A549 (cell line): ENCODE data around the gene CPNE4. TPM values are rescaled to one million over a fixed set of nuclear protein-coding genes. Genes with fewer than 3 reads are reported as not detected.

Experiments used
- ATAC-seq, 2 experiments: fragments of 200-7000 bp in 1 of 2; fragments of >200 bp in 1 of 2; cut with Nextera tagmentation in 1 of 2; cut with Tn5 transposase in 1 of 2; 3 replicates each; pipeline versions ENCODE4 v1.8.0 to v1.9.1; 2018 to 2020; ENCODE audit warnings: mild to moderate bottlenecking in 1 of 2, moderate library complexity in 1 of 2
- CTCF ChIA-PET: fragments of 300-600 bp; sonication (Branson Sonifier 250); formaldehyde crosslinking; extraction: SDS; loops from one replicate; lab custom pipeline; 2021; ENCODE audit warnings: antibody characterized with exemption, inconsistent platforms; lab: Yijun Ruan, JAX
- POLR2A ChIA-PET: fragments of 350-600 bp; formaldehyde crosslinking; extraction: SDS; loops from one replicate; lab custom pipeline; 2021; ENCODE audit warnings: antibody characterized with exemption, inconsistent platforms; lab: Yijun Ruan, JAX
- DNase-seq, 2 experiments: peaks; one replicate each; pipeline versions ENCODE4 v3.0.0 to v3.0.0-alpha.2; 2011 to 2016; ENCODE audit warnings: low read depth in 1 of 2, low spot score in 1 of 2
- FAIRE-seq: peaks from 2 replicates; lab custom pipeline; 2011; peaks lifted over from hg19 to GRCh38; lab: Jason Lieb, UNC
- H3K27ac ChIP-seq, 2 experiments: fragments of >200 bp; sonication (Bioruptor Twin); formaldehyde crosslinking; 3 replicates each; pipeline ENCODE4 v1.5.1; 2016 to 2017
- H3K4me1 ChIP-seq: fragments of >200 bp; sonication (Bioruptor Twin); formaldehyde crosslinking; 3 replicates; pipeline ENCODE4 v1.6.1; 2016
- H3K4me2 ChIP-seq: fragments of >200 bp; sonication (Bioruptor Twin); formaldehyde crosslinking; 3 replicates; pipeline ENCODE4 v1.6.1; 2016
- H3K4me3 ChIP-seq: fragments of >200 bp; sonication (Bioruptor Twin); formaldehyde crosslinking; 3 replicates; pipeline ENCODE4 v1.5.1; 2016
- H3K9me3 ChIP-seq: fragments of >200 bp; sonication (Bioruptor Twin); formaldehyde crosslinking; 3 replicates; pipeline ENCODE4 v1.6.1; 2016
- BHLHE40 ChIP-seq: IDR thresholded peaks from 2 replicates; pipeline ENCODE4 v1.6.1; 2012; ENCODE audit warnings: low read depth, low read length, inconsistent platforms
- CBX2 ChIP-seq: fragments of 200-600 bp; sonication (generic); IDR thresholded peaks from 2 replicates; pipeline ENCODE4 v1.6.1; 2016; ENCODE audit warnings: low read depth, mild to moderate bottlenecking, borderline replicate concordance
- CBX8 ChIP-seq: fragments of 200-600 bp; sonication (generic); IDR thresholded peaks from 2 replicates; pipeline ENCODE4 v1.6.1; 2016
- CHD2 ChIP-seq: fragments of 150-350 bp; IDR thresholded peaks from 2 replicates; pipeline ENCODE4 v1.6.1; 2014; ENCODE audit warnings: low read length; ENCODE audit not compliant: partially characterized antibody
- CHD4 ChIP-seq: fragments of 200-600 bp; sonication (generic); IDR thresholded peaks from 2 replicates; pipeline ENCODE4 v1.6.1; 2016; ENCODE audit warnings: antibody characterized with exemption, mild to moderate bottlenecking, borderline replicate concordance
- EHF ChIP-seq: fragments of 250-450 bp; sonication (Bioruptor Pico); IDR thresholded peaks from 2 replicates; pipeline ENCODE4 v1.5.0; 2020; ENCODE audit warnings: mild to moderate bottlenecking
- ESRRA ChIP-seq: fragments of 150-350 bp; IDR thresholded peaks from 2 replicates; pipeline ENCODE4 v1.6.1; 2014; ENCODE audit warnings: mild to moderate bottlenecking, low read length, borderline replicate concordance
- FOSB ChIP-seq: fragments of 250-450 bp; sonication (Bioruptor Pico); IDR thresholded peaks from 2 replicates; pipeline ENCODE4 v1.5.0; 2020; ENCODE audit warnings: mild to moderate bottlenecking, moderate library complexity
- FOSL2 ChIP-seq, 2 experiments: fragments of 450-650 bp in 1 of 2; fragments of >200 bp in 1 of 2; sonication (Bioruptor Twin) in 1 of 2; formaldehyde crosslinking; IDR thresholded peaks; 2 replicates each; pipeline versions ENCODE4 v1.5.0 to v1.6.1; 2016 to 2020; ENCODE audit warnings: mild to moderate bottlenecking in 1 of 2, moderate library complexity in 1 of 2
- HOXB13 ChIP-seq: fragments of 250-450 bp; sonication (Bioruptor Pico); IDR thresholded peaks from 2 replicates; pipeline ENCODE4 v1.5.0; 2020; ENCODE audit warnings: low read depth, mild to moderate bottlenecking, moderate library complexity
- HOXB5 ChIP-seq: fragments of 250-450 bp; sonication (Bioruptor Pico); IDR thresholded peaks from 2 replicates; pipeline ENCODE4 v1.5.0; 2020; ENCODE audit warnings: mild to moderate bottlenecking, moderate library complexity
- JUN ChIP-seq, 2 experiments: fragments of >200 bp; sonication (Bioruptor Twin); formaldehyde crosslinking; IDR thresholded peaks; 2 replicates in 1 of 2; 3 replicates in 1 of 2; pipeline ENCODE4 v1.6.1; 2016 to 2017
- JUNB ChIP-seq: fragments of >200 bp; sonication (Bioruptor Twin); formaldehyde crosslinking; IDR thresholded peaks from 2 replicates; pipeline ENCODE4 v1.6.1; 2016
- MYC ChIP-seq: IDR thresholded peaks from 2 replicates; pipeline ENCODE4 v1.6.1; 2012; ENCODE audit warnings: mild to moderate bottlenecking, inconsistent platforms, low read length, improper control_type of control experiment, borderline replicate concordance
- NFE2L2 ChIP-seq: fragments of 150-350 bp; conservative IDR thresholded peaks from 2 replicates; pipeline ENCODE4 v1.6.1; 2014; ENCODE audit warnings: low read length
- NPAS2 ChIP-seq: fragments of 250-450 bp; sonication (Bioruptor Pico); IDR thresholded peaks from 2 replicates; pipeline ENCODE4 v1.8.0; 2022; ENCODE audit warnings: mild to moderate bottlenecking, moderate library complexity, borderline replicate concordance
- RCOR1 ChIP-seq: fragments of 150-350 bp; IDR thresholded peaks from 2 replicates; pipeline ENCODE4 v1.6.1; 2014; ENCODE audit warnings: antibody characterized with exemption, low read length, low read depth
- ZC3H11A ChIP-seq: fragments of 450-650 bp; IDR thresholded peaks from 2 replicates; pipeline ENCODE4 v1.6.1; 2014; ENCODE audit warnings: antibody characterized with exemption, mild to moderate bottlenecking
- ZFP36 ChIP-seq: fragments of 450-650 bp; IDR thresholded peaks from 2 replicates; pipeline ENCODE4 v1.6.1; 2014; ENCODE audit warnings: borderline replicate concordance; ENCODE audit not compliant: partially characterized antibody
- WGBS: methylation state at CpG from one replicate; pipeline ENCODE4 v1.1.6; 2017; ENCODE audit errors: missing lambda C conversion rate; 5-methylcytosine and 5-hydroxymethylcytosine counted together
- polyA plus RNA-seq, 4 experiments: library from polyadenylated mRNA; depleted of rRNA in 3 of 4; stranded (reverse); fragments of >200 nt; fragmentation: RNase III in 1 of 4; extraction: RNeasy Plus Mini Kit Qiagen cat#74134 plus additional on column Dnase treatment in 1 of 4; gene quantifications; 2 replicates in 3 of 4; 3 replicates in 1 of 4; pipeline ENCODE4 v1.2.3, GENCODE V29; 2011 to 2017
- TF ChIP-seq, protein P1 (sequence below): IDR thresholded peaks from 2 replicates; pipeline ENCODE4 v1.6.1; 2012; ENCODE audit warnings: low read depth, borderline replicate concordance
- TF ChIP-seq, protein P2 (sequence below): fragments of 150-350 bp; IDR thresholded peaks from 2 replicates; pipeline ENCODE4 v1.6.1; 2014; ENCODE audit warnings: low read depth, mild to moderate bottlenecking, low read length
- TF ChIP-seq, protein P3 (sequence below): fragments of >200 bp; sonication (Bioruptor Twin); formaldehyde crosslinking; IDR thresholded peaks from 3 replicates; pipeline ENCODE4 v1.6.1; 2016
- TF ChIP-seq, protein P4 (sequence below): fragments of >200 bp; sonication (Bioruptor Twin); formaldehyde crosslinking; IDR thresholded peaks from 3 replicates; pipeline ENCODE4 v1.5.1; 2016

Gene CPNE4
- polyA plus RNA-seq, 2 of the 4 experiments (the other 2 are of a cell fraction) = 3.6 to 8.7 TPM

DNA sequence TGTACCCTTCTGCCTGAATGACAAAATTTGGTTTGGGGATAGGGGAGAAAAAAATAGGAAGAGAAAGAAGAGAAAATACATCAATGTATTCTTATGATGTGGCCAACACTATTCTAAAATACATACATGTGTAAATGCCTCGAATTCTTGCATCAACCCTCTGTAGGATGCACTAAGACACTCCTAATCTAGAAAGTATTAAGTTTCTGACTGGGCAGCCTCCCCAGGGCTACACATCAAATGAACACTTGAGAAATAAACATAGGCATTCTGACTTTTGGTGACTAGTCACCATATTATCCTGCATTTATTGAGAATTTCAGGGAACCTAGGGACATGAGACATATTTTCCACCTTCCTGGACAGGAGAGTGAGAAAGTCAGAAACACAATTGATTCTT is 109.2 kb downstream of the CPNE4 start:
- ATAC-seq = no peak
- H3K4me1 ChIP-seq = no peaks in the 10 kb centered on the region
- FAIRE-seq = no peak

DNA sequence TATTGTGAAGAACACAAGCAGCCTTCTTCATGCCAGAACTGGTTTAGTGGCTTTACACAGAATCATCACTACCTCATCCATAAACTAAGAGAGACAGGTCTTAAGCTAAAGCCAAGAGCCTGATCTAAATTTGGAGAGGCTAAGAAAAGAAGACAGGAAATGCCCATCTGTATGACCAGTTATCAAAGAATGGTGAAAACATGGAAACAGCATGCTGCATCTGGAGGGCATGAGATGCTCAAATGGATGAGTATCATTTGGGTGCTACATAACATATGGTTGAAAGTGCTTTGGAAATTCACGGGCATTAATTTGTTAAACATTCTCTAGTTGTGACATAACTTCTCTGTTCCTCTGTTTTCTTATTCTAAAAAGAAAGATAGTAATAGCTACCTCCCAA is 112.5 kb downstream of the CPNE4 start:
- H3K9me3 ChIP-seq = no peaks in the 10 kb centered on the region
- H3K4me3 ChIP-seq = no peak overlapping the region
- no peak overlapping the region for H3K27ac ChIP-seq
- ChIA-PET POLR2A (no interaction called here), CTCF (interaction anchor here (0.9 kb wide), 1 partner anchor 14 kb away, joined by 3 read pairs; no protein-coding TSS in a partner anchor)
- whole genome bisulfite sequencing = 80% methylated on average over 1 of the region's 1 CpG
- H3K4me1 ChIP-seq = no peaks in the 10 kb centered on the region
- H3K4me2 ChIP-seq = no peak overlapping the region
- ATAC-seq (no peak), FAIRE-seq (no peak), DNase-seq (no peak)
- no peak for TF ChIP-seq JUNB
- TF ChIP-seq, protein P1, sequence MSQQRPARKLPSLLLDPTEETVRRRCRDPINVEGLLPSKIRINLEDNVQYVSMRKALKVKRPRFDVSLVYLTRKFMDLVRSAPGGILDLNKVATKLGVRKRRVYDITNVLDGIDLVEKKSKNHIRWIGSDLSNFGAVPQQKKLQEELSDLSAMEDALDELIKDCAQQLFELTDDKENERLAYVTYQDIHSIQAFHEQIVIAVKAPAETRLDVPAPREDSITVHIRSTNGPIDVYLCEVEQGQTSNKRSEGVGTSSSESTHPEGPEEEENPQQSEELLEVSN = no peak
- no peak for TF ChIP-seq CBX2
- TF ChIP-seq HOXB5 (CRISPR knock-in tag) = no peak
- no peak for TF ChIP-seq RCOR1

More for the DNA sequence above, 109.2 kb downstream of the CPNE4 start:
- Histone ChIP-seq H3K27ac (no peak overlapping the region), H3K4me3 (no peak overlapping the region), H3K4me2 (no peak overlapping the region), H3K9me3 (no peaks in the 10 kb centered on the region)
- DNase-seq = no peak
- CTCF ChIA-PET = no interaction called here
- TF ChIP-seq ZFP36 = no peak
- TF ChIP-seq, protein P2, sequence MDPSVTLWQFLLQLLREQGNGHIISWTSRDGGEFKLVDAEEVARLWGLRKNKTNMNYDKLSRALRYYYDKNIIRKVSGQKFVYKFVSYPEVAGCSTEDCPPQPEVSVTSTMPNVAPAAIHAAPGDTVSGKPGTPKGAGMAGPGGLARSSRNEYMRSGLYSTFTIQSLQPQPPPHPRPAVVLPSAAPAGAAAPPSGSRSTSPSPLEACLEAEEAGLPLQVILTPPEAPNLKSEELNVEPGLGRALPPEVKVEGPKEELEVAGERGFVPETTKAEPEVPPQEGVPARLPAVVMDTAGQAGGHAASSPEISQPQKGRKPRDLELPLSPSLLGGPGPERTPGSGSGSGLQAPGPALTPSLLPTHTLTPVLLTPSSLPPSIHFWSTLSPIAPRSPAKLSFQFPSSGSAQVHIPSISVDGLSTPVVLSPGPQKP = no peak
- TF ChIP-seq CBX8 = no peak
- TF ChIP-seq NFE2L2 = no peak
- TF ChIP-seq JUN (IDR thresholded peaks at IDR 0.05) = no peak
- TF ChIP-seq CHD4 = no peak
- TF ChIP-seq EHF (CRISPR knock-in tag) = no peak
- no peak for TF ChIP-seq NPAS2
- TF ChIP-seq, protein P3, sequence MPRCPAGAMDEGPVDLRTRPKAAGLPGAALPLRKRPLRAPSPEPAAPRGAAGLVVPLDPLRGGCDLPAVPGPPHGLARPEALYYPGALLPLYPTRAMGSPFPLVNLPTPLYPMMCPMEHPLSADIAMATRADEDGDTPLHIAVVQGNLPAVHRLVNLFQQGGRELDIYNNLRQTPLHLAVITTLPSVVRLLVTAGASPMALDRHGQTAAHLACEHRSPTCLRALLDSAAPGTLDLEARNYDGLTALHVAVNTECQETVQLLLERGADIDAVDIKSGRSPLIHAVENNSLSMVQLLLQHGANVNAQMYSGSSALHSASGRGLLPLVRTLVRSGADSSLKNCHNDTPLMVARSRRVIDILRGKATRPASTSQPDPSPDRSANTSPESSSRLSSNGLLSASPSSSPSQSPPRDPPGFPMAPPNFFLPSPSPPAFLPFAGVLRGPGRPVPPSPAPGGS = no peak
- TF ChIP-seq, protein P4, sequence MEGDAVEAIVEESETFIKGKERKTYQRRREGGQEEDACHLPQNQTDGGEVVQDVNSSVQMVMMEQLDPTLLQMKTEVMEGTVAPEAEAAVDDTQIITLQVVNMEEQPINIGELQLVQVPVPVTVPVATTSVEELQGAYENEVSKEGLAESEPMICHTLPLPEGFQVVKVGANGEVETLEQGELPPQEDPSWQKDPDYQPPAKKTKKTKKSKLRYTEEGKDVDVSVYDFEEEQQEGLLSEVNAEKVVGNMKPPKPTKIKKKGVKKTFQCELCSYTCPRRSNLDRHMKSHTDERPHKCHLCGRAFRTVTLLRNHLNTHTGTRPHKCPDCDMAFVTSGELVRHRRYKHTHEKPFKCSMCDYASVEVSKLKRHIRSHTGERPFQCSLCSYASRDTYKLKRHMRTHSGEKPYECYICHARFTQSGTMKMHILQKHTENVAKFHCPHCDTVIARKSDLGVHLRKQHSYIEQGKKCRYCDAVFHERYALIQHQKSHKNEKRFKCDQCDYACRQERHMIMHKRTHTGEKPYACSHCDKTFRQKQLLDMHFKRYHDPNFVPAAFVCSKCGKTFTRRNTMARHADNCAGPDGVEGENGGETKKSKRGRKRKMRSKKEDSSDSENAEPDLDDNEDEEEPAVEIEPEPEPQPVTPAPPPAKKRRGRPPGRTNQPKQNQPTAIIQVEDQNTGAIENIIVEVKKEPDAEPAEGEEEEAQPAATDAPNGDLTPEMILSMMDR = no peak
- TF ChIP-seq CHD2 = no peak
- TF ChIP-seq HOXB13 (CRISPR knock-in tag) = no peak
- TF ChIP-seq ZC3H11A = no peak
- no peak for TF ChIP-seq MYC
- no peak for TF ChIP-seq ESRRA
- TF ChIP-seq FOSB (CRISPR knock-in tag) = no peak
- no peak for TF ChIP-seq BHLHE40
- no peak for TF ChIP-seq FOSL2 (IDR thresholded peaks at IDR 0.05)
- TF ChIP-seq FOSL2 (CRISPR knock-in tag; IDR thresholded peaks at IDR 0.05) = no peak
- TF ChIP-seq, protein P1 = no peak
- POLR2A ChIA-PET = no interaction called here
- WGBS = 25% methylated on average over 1 of the region's 1 CpG
